ENCODE data around the gene PACRG.

Gene PACRG

DNA sequence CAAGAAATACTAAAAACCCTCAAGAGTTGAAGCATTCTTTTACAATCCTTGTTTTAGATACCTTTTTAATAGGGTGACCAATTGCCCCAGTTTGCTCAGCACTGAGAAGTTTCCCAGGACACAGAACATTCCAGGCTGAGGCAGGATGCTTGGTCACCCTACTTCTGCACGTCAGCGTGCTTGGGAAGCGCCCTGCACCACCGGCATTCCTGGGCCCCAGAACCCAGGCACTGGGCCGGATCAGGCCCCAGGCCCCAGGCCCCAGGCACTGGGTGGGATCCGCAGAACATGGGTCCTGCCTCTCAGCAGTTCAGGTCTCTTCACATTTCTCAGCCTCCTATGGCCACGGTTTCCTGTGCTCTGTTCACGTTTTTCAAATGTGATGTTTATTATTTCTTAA is 472.9 kb downstream of the PACRG start:
- DNase-seq (ENCODE audit: low read depth) = no peak

DNA sequence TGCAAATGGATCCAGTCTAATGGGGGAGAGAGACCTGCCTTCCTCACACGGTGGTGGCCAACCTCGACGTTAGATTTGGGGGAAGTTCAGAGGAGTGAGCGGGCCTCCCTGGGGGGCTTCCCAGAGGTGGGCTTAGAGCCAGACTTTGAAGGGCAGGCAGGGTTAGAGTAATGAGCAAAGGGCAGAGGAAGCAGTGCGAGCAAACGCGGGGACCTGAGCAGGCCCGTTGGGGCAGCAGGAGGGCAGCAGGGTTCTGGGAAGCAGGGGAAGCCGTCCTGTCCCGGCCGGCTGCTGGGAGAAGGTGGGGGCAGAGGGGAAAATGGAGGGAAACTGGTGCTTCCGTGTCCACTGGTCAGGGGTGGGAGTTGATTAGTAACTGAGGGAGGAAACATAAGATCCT is 474.1 kb downstream of the PACRG start:
- no peak for DNase-seq (ENCODE audit: low read depth)

DNA sequence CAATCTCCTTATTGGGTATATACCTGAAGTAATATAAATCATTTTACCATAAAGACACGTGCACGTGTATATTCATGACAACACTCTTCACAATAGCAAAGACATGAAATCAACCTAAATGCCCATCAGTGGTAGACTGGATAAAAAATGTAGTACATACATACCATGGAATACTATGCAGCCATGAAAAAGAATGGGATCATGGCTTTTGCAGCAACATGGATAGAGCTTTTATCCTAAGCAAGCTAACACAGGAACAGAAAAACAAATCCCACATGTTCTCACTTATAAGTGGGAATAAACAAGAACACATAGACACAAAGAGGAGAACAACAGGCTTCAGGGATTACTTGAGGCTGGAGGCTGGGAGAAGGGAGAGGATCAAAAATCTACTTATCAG is 478.4 kb downstream of the PACRG start:
- DNase-seq (ENCODE audit: low read depth) = no peak

DNA sequence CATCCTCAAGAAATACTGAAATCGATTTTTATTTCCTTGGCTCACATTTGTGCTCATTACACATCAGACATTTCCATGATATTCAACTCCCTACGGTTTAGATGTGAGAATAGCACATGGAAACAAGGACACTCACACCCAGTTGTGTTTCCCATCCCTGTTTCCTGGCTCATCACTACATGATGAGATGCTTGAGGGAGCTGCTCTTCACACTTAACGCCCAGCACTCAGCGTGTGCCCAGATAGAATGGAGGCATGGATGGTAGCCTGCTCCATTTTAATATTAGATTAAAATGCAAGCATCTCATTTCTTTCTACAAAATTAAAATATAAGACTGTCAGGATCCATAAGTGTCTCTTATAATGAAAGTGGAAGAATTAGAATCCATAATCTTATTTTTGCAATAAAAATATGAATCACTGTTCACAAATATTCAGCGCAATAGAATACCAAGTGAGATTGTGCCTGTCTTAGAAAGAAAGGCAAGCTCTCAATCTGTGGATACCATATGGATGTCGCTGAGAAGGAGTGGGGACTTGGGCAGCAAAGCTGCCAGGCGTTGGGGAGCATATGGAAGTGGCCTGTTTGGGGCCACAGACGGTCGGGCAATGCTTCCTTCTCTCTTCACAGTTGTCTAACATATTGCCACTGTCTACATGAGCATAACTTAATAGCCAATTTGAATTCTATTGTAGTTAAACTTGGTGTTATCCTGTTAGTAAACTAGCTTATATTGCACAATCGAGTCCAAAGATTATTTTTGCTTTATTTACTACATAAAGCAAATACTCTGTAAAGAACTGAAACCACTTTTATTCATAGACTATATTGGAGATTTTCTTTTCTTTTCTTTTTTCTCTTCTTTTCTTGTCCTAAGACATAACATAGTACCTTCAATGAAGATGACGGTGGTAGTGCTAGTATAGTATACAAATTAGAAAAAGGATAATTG is 479.9 kb downstream of the PACRG start:
- no peak for DNase-seq (ENCODE audit: low read depth)

DNA sequence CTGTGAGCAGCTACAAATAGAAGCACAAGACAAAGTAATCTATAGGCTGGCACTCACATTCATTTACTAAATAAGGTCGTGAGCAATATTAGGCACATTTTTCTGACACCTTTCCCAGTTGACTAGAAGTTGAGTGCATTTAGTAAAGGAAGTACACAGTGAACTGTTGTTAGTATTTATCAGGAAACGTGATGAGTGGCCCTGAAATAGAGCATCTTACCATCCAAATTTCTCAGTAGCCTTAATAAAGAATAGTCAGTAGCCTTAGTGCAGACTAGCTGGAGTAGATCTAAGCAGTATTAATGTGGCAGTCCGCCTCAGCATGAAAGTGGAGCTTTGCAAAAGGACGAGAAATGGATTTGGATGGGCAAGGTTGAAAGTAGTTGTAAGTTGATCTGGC is 481.2 kb downstream of the PACRG start:
- DNase-seq (ENCODE audit: low read depth) = no peak

DNA sequence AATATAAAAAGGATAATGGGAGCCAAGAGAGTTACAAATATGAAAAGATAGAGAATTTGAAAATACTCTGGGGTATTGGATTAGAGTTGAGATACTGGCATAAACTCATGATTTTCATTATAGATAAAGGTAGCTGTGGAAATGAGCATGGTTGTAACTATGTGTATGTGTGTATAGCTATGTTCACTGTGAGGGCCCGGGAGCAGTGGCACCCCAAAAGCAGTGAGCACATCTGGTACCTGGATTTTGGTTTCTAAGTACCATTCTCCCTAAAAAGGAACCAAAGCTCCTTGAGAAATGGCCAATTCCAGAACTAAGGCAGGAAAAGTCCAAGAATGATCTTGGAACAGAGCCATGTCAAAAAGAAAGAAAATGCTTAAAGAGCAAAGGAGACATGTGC is 484.3 kb downstream of the PACRG start:
- DNase-seq (ENCODE audit: low read depth) = no peak

DNA sequence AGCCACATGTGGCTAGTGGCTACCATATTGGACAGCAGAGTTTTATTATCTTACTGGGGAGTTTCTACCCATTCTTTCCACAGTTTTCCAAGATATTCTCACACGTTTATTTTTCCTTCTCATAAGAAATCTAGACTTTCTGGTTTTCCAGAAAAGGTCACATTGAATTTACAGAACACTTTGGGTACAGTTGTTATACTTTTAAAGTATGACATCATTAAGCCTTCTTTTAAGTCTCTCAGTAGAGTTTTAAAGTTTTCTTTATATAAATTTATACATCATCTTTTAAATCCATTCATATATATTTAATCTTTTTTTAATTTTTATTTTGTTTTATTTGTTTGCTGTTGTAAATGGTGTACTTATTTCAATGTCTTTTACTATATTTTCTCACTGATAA is 486.5 kb downstream of the PACRG start:
- DNase-seq (ENCODE audit: low read depth) = no peak

DNA sequence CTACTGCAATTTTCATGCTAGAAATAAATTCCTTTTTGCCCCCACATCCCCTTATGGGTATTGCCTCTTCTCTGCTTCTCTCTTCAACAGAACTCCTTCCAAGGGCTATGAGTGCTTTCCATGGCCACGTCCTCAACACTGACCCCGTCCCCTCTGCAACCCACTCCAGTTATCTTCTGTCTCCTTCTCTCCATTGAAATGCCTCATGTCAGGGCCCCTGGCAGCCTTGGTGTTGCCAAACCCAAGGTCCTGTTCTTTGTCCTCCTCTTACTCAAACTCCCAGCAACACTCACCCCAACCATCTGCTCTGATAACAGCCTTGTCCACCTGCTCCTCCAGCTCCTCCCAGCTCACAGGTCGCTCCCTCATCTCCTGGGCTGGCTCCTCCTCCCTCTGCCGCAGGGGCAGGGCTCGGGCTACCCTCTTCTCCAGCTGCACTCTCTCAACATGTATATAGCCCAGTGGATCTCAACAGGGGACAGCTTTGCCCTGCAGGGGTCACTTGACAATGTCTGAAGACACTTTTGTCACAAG is 490.7 kb downstream of the PACRG start:
- no peak for DNase-seq (ENCODE audit: low read depth)

DNA sequence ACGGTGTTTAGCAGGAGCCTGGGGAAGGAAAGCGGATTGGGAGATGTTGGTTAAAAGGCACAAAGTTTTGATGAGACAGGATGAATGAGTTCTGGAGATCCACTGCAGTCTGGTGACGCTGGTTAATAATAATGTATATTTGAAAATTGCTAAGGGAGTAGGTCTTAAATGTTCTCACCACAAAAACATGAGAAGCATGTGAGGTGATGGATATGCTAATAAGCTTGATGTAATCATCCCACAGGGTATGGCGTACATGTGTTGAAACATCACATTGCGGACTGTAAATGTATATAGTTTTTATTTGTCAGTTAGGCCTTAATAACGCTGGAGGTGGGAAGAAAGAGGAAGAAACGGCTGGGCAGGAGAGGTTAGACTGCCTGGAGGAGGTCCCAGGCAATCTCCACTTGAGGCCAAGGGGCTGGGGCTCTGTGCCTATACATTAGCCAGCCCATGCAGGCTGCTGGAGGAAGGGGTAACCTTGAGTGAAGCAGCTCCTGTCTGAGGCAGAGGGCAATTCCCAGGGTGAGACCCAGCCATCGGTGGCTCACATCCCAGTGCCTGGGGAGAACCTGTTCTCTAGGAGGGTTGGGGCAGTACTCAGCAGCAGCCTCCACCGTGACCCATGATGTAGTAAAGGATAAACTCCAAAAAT is 498.5 kb downstream of the PACRG start:
- DNase-seq (ENCODE audit: low read depth) = no peak

DNA sequence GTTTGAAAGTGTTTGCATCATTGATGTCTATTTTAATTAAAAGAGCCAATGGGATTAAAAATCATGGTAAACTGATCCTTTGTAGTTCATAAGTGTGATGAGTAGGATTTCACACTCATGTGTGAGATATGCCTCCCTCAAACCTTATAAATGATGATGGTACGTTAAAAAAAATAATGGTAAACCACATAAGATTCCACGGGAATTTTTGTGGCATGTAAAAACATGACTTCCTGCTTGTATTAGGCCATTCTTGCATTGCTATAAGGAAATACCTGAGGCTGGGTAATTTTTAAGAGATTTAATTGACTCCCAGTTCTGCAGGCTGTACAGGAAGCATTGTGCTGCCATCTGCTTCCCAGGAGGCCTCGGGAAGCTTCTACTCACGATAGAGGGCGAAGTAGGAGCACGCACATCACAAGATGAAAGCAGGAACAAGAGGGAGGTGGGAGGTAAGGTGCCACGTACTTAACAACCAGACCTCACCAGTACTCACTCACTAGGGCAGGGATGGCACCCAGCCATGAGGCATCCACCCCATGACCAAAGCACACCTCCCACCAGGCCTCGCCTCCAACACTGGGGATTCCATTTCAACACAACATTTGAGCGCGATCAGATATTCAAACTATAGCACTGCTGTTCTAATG is 499.2 kb downstream of the PACRG start:
- no peak for DNase-seq (ENCODE audit: low read depth)

DNA sequence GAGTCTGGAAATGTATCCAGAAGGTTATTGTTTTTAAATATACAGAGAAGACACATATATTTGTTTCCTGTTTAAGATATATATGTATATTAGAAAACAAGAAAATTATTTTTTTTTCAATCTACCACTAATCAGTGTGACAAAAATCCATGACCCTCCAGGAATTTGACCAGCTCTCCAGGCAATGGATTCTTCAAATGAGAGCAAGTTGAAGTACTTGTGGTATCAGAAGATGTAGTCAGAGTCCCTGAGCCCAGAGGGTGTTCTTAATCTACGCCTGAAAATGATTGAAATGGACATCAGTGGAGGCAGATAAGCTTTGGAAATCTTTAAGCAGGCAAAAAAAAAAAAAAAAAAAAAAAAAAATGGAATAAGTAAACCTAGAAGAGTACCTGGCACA is 500.3 kb downstream of the PACRG start:
- no peak for DNase-seq (ENCODE audit: low read depth)

DNA sequence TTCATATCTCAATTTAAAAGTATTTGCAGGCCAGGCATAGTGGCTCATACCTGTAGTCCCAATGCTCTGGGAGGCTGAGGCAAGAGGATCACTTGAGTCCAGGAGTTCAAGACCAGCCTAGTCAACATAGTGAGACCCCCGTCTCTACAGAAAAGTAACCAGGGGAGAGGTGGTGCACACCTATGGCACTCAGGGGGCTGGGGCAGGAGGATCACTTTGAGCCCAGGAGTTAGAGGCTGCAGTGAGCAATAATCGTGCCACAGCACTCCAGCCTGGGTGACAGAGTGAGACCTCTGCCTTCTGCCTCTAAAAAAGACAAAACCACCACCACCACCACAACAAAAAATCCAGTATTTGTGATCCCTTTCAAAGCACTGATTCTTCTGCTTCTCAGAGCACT is 501.3 kb downstream of the PACRG start:
- no peak for DNase-seq (ENCODE audit: low read depth)

DNA sequence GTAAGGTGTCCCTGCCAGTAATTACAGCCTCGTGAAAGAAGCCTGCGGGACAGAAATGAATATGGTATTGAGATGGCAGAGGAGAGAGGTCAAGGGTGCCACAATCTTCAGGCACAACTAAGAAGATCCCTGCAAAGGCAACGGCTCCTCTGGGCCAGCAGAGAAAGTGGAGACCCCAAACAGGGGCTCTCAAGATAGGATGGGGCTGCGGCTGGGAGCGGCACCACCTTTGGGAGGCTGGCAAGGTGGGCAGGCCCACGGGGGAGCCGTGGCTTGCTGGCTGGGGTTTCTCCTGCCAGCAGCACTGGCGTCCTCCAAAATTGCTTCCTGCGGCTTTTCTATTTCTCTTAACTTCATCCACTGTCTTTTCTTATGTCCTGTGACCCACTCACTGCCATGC is 503.1 kb downstream of the PACRG start:
- no peak for DNase-seq (ENCODE audit: low read depth)

DNA sequence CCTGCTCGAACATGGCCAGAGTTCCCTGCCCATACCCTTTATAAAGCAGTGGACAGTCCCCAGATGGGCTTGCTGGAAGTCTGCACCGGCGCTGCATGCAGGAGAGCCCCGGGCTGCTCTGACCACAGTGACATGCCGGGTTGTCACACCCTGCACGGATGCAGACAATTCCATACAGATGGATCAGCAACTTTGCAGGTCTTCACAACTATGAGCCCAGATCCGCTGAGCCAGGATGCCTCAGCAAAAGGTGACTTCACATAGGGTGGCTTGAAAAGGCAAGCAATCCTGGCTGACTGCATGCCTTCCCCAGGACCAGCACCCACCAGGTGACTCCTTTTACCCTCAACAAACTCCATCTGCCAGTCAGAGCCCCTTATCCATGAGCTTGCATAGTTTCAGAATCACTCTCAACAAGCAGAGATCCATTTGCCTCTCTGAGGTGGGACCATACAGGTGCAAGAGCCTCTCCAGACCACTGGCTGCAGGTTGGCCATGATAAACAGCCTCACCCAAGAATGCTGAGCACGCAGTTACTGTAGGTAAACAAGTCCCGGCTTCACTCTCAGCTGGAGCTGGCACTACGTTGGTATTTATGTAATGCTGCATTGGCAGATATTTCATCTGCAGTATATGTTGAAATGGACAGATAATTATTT is 503.7 kb downstream of the PACRG start:
- DNase-seq (ENCODE audit: low read depth) = no peak

DNA sequence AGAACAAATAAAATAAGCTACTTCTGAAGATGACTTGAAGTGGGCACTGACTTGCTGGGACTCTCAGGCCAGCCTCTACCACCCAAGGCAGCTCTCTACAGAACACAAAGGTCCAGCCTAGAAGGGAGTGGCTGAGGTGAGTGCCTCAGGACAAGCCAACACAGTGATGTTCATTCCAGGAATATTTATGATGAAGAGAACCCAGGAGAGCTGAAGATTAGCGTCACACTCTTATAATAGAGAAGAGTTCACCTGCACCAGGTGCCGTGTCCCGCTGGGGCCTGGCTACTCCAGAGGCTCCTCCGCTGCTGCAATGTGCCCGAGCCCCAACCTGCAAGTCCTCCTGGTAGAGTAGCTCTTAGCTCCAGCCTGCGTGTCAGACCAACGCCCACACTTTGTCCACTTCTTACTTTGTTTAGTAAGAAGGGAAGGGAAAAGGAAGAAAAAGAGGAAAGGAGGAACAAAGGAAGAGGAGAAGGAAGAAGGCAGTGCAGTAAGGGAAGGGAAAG is 504.3 kb downstream of the PACRG start:
- DNase-seq (ENCODE audit: low read depth) = no peak

DNA sequence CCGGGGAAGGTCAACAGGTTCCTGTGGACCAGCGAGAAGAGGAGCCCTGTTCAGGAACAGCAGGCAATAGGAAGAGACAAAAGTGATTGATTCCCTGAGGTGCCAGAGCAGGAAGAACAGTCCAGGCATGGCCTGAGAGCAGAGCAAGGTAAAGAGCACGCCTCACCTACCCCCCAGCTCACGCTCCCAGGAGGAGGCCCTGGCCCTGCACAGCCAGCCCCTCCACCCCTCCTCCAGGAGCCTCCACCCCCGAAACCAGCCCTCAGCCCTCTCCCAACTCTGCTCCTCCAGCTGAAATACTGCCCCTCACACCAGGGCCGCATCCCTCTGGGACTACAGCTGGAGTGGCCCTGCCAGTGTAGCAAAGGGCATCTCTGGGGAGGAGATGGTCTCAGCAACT is 504.9 kb downstream of the PACRG start:
- no peak for DNase-seq (ENCODE audit: low read depth)

DNA sequence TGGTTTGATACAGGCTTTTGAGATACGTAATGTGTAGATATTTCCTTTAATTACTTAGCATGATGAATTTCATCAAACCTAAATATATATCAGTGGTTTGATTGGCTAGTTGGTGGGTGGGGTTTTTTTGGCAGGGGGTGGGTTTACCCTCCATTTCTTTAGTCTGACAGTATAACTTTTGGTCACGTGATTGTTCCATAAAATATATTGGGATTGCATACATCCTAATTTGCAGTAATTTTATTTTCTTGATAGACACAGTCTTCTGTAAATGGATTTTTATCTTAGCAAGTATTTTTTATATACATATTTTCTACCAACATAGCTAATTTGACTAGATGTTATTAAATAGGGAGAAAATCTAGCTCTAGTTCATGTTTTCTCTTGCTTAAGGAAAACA is 509.3 kb downstream of the PACRG start:
- no peak for DNase-seq (ENCODE audit: low read depth)

DNA sequence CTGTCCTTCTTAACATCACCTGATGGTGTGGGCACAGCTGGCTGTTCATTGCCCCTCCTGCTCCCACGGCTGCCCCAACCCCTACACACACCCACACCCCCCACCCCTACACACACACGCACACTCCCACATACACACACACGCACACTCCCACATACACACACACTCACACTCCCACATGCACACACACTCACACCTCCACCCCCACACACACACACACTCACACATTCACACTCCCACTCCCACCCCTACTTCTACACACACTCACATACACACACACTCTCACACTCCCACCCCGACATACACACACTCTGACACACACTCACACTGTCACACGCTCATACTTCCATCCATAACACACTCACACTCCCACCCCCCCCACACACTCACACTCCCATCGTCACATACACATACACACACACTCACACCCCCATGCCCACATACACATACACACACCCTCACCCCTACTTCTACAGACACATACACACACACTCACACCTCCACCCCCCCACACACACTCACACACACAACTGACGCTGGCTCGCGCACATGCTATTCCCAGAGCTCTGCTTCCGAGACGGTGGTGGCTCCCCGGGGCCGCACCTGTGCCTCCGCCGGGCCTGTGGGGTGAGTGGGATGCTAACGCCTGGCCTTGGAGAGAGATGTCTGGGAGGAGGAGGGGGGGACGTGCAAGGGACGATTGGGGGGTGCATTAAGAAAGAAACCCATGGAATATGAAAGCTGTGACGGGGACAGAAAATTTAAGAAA is 512.0 kb downstream of the PACRG start:
- no peak for DNase-seq (ENCODE audit: low read depth)

DNA sequence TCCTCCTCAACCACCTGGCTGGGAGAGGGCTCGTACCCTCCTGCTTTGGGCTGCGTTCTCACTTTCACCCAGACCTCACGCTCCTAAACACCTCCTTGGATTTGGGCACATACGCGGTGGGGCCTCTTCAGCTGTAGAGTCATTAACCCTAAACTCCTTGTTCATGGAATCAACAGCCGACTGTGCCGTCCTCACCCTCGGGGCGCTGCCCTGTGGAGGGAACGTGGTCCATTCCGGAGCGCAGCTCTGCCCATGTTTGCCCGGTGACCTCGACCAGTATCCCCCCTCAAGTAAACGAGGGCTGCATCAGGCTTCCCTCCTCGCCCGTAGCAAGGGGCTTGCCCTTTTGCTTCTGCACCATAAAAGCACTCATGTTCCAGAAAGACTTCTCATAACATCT is 512.8 kb downstream of the PACRG start:
- no peak for DNase-seq (ENCODE audit: low read depth)

DNA sequence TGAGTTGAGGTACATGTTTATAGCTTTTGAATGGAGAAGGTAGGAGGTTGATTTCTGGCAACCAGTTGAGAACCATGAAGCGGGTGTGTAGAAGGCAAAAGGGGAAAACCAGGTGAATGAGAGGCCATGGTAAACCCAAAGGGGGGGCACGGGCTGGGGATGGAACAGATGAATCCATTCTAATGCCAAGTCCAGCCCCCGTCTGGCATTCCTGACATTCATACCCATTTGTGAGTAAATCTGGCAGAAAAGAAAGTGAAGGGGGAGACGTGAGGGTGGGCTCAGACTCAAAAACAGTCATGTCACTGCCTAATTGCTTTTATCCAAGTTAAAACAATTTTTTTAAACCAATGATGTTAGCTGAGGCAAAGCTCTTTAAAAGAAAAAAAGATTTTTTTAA is 513.9 kb downstream of the PACRG start:
- no peak for DNase-seq (ENCODE audit: low read depth)

DNA sequence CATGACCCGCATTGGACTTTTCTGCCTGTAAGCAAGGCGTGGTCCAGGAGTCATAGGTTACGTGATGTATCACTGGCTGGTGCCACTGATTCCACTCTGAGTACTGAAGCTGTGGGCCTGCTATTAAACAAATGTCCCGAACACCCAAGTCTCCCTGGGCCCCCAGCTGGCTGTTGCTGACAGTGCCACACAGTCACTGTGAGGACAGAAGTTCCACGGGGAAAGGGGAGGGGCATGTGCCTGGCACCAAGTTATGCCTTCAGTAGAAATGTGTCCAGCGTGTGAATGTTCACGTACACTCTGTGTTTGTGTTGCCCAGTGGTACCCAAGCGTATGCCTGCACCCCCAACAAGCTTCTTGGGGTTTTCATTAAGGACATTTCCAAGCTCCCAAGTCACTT is 515.3 kb downstream of the PACRG start:
- DNase-seq (ENCODE audit: low read depth) = no peak
